ENCODE measurements around the gene DYRK1B.
"Not testable (repeated sequence)": the region's sequence is repeated elsewhere in the genome, so short reads cannot be mapped to it uniquely, and the experiment has no call there.

Gene DYRK1B

DNA sequence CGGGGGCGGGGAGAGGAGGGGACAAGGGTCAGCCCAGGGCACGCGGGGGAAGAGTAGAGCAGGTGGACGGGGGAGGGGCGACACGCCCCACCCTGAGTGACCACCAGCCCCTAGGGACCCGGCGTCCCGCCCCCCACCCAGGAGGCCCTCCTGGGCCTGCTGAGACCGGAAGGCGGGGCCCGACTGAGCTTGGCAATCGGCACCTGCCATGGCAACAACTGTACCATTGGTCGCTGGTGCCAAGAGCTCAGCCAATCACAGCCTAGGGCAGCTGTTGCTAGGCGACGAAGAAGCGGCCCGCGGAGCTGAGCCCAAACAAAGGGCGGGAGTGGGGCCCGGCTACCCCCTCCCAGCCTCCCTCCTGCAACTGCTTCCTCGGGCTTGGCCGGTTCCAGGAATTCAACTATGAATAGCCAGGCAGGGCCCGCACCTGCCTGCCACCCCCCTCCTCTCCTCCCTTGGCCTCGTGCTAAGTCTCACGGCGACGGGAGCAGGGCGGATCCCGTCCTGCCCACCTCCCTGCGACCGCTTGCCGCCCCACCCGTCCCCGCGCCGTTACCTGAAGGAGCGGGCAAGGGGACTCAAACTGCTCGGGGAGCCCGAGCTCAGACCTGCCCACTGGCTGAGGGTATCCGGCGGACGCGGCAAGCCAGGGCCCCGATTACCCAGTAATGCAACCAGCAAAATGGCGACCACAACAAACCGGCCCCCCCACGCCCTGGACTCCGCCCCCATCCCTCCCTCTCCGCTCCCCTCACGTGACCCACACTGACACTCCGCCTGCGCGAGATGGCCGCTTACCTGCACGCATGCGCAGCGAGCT, at the start of gene DYRK1B:
TSS of gene DYRK1B (minus strand) at position 699 of the 823 bp plus-strand sequence. CDS start 2,295 bp downstream, outside the sequence.
- peak; percentile 87 for DNase-seq (ENCODE audit: low read depth)

DNA sequence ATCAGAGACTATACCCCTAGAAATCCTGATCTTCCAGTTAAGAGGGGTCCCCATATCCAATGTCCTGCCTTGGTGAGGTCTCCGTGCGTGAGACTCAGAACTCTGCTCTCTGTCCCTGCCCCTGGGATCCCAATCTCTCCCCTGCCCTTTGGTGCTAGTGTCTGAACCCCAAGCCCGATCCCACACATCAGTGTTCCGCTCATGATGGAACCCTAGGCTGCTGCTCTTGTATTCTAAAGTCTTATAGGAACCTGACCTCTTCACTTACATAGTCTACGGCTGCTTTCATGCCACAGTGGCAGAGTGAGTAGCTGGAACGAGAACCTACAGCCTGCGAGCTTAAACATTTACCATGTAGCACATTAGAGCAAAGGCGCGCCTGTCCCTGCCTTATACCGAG, 48.7 kb upstream of the DYRK1B start:
- not testable (repeated sequence) for DNase-seq (ENCODE audit: low read depth)

DNA sequence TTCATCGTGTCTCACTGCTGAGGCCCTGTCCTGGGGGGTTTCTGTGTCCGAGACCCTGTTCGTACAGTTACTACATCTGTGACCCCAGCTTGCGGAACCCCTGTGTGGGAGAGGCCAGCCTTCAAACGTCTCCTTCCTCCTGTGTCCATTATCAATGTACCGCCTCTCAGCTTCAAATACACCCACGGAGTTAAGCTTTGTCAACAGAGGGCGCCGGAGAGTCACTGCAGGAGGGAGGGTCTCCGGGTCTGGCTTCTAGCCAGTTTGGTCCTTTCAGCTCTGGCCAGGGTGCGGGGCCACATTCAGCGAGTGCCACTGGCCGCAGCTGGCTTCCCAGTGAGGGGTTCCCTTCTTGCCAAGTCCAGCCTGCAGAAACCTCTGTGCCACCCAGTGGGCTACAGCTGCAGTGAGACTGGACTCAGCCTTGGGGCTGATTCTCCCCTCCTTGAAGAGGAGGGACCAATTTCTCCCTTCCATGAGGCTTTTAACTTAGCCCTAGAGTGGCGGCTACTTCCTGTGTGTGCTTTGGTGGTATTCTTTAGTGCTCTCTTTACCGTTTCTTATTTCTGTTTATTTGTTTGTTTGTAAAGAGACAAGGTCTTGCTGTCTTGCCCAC, 47.6 kb upstream of the DYRK1B start:
- DNase-seq (ENCODE audit: low read depth) = not testable (repeated sequence)

DNA sequence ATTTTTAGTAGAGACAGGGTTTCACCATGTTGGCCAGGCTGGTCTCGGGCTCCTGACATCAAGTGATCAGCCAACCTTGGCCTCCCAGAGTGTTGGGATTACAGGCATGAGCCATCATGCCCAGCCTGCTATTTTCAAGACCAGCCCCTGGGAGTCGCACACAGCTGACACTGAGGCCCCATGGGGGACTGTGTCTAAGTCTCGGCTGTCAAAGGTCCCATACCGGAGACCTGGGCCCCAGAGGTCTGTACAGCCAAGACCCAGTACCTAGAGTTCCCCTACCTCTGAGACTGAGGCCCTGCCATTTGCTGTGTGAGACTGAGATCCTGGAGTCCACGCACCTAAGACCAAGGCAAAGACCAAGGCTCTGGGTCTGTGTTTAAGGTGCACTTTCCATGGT, 46.3 kb upstream of the DYRK1B start:
- DNase-seq (ENCODE audit: low read depth) = not testable (repeated sequence)

DNA sequence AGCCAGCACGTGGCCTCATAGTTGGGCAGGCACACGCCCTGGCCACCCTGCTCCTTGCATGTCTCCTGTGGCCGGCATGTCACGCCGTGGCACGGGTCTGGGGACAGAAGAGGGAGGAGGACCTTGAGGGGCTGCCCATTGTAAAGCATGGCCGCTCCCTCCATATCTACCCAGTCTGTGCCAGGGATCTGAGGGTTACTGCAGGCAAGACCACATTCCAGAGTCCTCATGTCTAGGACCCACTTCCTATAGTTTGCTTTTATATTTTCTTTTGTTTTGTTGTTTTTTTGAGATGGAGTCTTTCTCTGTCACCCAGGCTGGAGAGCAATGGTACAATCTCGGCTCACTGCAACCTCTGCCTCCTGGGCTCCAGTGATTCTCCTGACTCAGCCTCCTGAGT, 45.8 kb upstream of the DYRK1B start:
- not testable (repeated sequence) for DNase-seq (ENCODE audit: low read depth)

DNA sequence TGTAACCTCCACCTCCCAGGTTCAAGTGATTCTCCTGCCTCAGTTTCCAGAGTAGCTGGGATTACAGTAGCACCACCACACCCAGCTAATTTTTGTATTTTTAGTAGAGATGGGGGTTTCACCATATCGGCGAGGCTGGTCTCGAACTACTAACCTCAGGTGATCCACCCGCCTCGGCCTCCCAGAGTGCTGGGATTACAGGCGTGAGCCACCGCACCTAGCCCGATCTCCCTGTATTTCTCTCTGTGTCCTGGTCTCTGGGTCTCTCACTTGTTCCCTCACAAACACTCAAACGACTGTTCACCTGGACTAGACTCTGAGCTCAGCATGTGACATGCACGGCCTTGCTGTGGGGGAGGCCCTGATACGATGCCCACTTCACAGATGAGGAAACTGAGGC, 44.9 kb upstream of the DYRK1B start:
- not testable (repeated sequence) for DNase-seq (ENCODE audit: low read depth)

DNA sequence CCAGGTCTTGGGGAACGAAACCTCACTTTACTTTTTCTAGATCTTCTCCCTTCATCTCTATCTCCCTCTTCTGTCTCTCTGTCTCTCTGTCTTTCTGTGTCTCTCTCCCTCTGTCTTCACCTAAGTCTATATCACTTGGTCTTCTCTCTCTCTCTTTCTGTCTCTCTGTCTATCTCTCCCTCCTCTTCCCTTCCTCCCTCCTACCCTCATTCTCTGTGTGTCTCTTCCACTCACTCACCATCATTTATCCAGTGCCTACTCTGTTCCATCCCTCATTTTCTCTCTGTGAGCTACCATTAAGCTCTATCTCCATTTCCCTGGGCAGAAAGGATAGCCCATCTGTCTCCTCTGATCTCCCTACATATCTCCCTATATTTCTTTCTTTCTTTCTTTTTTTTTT, 44.4 kb upstream of the DYRK1B start:
- DNase-seq (ENCODE audit: low read depth) = no peak

DNA sequence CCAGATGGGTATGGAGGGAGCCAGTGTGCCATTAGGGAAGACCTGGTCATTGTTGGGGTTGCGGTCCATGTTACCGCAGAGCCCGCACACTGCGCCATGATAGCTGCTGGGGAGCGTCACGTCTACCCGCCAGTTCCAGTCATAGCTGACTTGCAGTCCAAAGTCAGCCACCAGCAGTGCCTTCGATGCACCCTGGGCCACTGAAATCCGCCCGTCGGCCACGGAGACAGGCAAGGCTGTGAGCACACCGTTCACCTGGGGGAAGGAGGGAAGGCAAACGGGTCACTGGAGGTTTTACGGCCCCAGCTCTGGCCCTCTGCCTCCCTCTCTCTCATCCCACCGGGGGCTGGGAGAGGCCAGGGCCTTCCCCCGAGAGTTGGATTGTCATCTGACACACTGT, 44.0 kb upstream of the DYRK1B start:
- not testable (repeated sequence) for DNase-seq (ENCODE audit: low read depth)

DNA sequence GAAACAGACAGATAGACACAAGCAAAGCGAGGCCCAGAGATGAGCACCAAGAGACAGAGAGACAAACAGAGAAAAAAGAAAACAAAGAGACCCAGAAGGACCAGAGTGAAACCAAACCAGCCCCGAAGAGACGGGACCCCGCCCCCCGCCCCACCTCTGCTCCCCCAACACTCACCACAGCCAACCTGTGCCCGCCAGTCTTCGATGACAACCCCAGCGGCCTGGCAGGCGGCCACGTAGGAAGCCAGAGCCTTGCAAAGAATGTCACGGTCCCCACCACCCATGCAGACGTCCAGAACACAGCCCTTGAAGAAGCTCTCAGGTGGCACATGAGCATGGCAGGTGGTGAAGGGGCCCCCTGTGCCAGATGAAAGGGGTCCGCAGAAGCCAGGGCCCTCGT, 43.5 kb upstream of the DYRK1B start:
- DNase-seq (ENCODE audit: low read depth) = not testable (repeated sequence)

DNA sequence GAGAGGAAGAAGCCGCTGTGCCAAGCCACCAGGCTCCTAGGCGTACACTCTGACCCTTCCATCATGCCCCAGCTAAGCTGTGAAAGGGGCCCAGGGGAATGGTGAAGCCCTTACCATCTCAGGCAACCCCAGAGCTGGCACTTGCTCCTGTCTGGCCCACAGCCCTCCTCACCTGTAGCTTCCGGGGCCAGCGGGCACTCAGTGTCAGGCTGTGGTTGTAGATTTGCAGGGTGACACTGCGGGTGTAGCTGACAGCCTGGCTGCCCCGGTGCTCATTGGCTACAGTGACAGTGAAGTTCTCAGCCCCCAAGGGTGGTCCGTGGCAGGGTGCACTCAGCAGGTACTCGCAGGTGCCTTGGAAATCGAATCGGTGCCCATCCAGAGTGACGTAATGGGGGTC, 42.5 kb upstream of the DYRK1B start:
- DNase-seq (ENCODE audit: low read depth) = not testable (repeated sequence)

DNA sequence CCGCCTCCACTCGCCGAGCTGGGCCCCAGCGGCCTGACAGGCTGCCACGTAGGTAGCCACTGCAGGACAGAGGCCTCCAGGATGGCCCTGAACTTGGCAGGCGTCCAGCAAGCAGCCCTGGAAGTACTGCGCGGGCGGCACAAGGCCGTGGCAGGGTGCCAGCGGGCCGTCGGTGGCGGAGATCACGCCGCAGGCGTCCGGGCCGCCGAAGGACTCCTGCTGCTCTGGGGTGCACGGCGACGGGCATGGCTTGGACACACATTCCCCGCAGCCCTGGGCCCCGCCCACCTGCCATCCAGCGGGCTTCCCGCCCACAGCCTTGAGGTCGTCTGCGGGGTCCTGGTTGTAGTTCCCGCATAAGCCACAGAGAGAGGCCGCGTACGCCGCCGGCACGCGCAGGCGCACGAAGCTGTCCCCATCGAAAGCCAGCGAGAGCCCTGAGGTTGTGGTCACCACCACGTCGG, 41.5 kb upstream of the DYRK1B start:
- not testable (repeated sequence) for DNase-seq (ENCODE audit: low read depth)

DNA sequence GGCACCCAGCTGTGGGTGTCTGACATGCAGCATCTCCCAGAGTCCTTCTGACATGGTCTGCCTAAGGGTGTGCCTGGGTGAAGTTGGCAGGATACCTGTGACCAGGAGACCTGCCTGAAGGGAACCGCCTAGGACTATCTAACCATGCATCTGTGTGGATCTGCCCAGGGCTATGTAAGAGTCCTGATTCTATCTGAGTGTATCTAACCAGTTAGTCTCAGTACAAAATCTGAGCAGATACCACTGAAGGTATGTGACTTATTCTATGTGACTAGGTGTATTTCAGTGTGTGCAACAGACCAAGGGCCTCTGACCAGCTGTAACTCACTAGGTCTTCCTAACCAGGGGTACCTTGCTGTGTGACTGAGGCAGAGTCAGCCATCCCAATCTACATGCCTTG, 40.4 kb upstream of the DYRK1B start:
- no peak for DNase-seq (ENCODE audit: low read depth)

DNA sequence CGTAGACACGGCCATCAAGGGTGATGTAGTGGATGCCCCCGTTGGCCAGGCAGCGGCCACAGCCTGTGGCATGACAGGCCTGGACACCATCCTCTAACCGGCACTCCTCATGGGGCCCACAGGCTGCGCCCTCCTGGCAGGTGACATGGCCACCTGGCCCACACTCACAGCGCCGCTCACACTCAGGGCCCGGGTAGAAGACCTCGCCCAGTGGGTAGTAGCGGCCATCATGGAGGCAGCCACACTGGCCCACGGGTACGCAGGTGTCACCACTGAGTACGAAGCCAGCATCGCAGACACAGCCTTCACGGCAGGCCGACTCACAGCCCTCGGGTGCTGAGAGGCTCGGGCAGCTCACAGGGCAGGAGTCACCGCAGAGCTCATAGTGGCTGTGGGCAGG, 39.4 kb upstream of the DYRK1B start:
- no peak for DNase-seq (ENCODE audit: low read depth)

DNA sequence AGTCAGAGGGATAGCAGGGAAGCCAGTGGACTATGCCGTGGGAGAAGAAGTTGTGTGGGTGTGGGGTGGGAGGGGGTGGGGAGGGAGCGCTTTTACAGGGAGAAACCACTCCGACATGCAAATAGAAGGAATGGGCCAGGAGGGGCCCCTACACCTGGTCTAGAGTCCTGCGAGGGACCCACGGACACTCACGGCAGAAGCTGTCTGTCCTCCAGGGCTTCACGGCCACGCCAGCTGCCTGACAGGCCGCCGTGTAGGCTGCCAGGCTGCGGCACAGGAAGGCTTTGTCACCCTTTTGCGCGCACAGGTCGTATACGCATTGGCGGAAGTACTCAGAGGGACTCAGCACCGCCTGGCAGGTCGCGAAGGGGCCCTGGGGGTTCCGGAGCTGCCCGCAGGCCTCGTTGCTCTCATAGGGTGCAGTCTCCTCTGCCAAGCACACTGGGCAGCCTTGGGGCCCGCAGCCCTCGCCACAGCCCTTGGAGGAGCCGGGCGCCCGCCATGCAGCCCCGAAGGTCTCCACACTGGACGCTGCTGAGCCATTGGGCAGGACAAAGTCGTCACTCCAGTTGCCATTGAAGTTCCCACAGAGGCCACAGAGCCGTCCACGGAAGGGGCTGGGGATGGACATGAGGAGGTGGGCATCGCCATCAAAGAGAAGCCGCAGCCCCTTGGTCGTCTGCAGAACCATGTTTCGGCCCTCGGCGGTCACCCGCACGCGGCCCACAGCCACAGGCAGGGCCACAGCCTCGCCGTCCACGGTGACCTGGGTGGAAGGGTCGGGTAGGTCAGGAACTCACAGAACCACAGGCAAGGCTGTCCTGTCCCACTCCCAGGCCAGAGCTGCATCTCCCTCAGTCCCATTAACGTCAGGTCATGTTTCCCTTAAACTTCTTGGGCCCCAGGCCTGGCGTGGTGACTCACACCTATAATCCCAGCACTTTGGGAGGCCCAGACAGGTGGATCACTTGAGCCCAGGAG, 38.2 kb upstream of the DYRK1B start:
- DNase-seq (ENCODE audit: low read depth) = no peak

DNA sequence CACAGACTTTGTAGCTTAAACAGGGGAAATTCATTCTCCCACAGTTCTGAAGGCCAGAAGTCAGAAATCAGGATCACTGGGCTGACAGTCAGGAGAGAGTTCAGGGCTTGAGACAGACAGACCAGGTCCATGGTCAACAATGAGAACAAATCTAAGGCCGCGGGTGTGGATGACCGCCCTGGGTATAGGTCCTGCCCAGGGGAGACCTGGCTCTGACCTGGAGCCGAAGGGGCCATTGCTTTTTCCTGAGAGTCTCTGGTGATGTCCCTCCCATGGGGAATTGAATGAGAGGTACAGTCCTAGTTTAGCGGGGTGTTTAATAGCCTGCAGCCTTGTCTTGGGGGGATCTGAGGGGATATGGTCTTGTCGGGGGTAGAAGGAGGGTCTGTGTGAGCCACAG, 37.4 kb upstream of the DYRK1B start:
- no peak for DNase-seq (ENCODE audit: low read depth)

DNA sequence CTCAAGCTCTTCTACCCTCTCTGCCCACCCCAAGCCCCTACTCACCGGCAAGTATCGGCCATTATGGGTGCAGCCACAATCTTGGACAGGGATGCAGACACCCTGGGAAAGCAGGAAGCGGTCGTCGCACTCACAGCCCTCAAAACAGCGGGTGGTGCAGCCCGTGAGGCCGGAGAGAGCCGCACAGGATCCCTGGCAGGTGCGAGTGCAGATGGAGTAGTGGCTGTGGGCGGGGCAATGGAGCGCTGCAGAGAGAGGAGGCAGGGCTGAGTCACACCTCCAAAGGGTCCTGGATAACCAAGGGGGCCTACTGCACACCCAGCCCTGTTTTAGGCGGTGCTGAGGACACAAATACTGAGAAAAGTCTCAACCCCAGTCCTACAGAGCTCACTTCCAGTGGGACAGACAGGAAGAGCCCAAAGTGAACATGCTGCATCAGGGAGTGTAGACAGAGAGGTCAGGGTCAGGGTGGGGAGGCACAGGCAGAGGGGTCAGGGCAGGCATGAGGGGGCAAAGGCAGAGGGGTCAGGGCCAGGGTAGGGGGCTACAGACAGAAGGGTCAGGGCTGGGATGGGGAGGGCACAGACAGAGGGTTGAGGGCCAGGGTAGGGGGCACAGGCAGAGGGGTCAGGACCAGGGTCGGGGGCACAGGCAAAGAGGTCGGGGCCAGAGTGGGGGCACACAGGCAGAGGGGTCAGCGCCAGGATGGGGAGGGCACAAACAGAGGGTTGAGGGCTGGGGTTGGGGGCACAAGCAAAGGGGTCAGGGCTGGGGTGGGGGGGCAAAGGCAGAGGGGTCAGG, 36.4 kb upstream of the DYRK1B start:
- DNase-seq (ENCODE audit: low read depth) = no peak

DNA sequence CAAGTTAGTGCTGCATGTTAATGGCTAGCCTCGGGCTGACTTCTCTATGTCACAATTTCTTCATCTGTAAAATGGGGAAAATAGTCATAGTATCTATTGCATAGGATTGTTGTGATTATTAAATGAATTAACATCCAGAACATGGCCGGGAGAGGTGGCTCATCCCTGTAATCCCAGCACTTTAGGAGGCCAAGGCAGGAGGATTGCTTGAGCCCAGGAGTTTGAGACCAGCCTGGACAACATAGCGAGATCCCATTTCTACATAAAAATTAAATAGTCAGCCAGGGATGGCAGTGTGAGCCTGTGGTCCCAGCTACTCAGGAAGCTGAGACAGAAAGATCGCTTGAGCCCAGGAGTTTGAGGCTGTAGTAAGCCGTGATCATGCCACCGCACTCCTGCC, 34.0 kb upstream of the DYRK1B start:
- no peak for DNase-seq (ENCODE audit: low read depth)

DNA sequence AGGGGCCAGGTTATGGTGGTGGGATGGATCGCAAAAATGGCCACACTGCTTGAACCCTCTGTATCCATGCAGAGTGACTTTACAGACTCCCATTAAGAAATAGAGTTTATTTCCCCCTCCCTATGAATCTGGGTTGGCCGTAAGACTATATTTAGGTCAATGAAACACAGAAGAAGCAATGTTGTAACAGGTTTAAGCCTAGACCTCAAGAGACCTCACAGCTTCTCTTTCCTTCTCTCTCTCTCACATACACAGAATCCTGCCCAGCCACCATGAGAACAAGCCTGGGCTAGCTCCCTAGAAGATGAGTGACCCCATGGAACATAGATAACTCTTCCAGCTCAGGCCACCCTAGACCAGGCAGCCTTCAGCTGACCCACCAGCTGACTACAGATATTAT, 33.2 kb upstream of the DYRK1B start:
- no peak for DNase-seq (ENCODE audit: low read depth)

DNA sequence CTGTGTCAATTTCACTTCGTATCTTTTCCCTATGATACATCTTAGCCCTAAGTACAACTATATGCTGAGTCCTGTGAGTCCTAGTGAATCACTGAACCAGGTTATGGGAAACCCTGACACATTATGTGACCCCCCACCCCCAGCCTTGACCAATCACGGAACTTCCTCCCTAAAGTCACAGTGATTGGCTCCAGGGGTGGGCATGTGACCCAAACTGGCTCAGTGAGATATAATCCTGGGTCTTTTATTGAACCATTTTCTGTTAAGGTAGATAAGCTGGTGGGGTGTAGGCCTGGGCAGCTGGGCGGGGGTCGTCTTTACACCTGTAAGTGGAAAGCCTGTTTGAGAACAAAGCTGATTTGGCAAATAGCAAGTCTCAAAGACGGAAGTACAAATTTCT, 32.0 kb upstream of the DYRK1B start:
- no peak for DNase-seq (ENCODE audit: low read depth)

DNA sequence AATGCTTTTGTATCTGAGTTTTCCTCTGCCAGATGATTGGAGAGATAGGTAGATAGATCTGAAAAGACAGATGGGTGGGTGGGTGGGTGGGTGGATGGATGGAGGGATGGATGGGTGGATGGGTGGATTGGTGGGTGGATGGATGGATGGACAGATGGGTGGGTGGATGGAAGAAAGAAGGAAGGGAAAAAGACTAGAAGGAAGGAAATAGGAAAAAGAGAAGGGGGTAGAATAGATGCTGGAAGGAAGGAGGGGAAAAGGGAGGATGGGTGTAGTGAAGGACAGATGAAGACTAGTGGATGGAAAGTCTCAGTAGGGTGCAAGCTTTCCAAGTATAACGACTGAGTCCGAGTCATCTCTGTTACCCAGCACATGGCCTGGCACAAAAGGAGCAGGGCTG, 31.2 kb upstream of the DYRK1B start:
- no peak for DNase-seq (ENCODE audit: low read depth)

DNA sequence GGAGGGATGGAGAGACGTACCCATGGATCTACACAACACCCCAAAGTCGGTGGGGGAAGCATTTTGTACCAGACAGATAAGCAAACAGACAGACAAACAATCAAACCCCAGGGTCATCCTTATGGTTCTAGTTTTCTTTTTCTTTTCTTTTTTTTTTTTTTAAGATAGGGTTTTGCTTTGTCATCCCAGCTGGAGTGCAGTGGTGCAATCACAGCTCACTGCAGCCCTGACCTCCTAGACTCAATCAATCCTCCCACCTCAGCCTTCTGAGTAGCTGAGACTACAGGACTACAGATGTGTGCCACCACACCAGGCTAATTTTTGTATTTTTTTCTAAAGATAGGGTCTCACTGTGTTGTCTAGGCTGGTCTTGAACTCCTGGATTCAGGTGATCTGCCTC, 30.2 kb upstream of the DYRK1B start:
- DNase-seq (ENCODE audit: low read depth) = no peak

DNA sequence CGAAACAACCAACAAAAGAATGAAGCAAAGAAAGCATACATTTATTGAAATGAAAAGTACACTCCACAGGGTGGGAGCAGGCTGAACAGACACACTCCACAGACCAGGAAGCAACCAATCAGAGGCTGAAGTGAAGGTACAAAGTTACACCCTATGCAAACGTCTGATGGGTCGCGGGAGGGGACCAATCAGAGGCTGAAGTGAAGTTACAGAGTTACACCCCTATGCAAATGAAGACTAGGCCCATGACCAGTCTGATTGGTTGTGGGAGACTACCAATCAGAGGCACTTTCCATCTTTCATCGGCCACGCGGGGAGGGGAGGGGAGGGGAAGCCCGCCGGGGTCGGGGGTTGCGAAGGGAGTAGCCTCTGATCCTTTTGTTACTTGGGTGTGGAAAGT, 24.6 kb upstream of the DYRK1B start:
- no peak for DNase-seq (ENCODE audit: low read depth)
